ENCODE measurements around the gene B3GALT6. TPM values are rescaled to one million over a fixed set of nuclear protein-coding genes. Genes with fewer than 3 reads are reported as not detected.
A peak's percentile ranks its signal among the peaks of the same experiment; 100 is the strongest.

Gene B3GALT6
- total RNA-seq, 2 experiments from 2014 or later: 13.3 to 14.4 TPM

- ChIA-PET CTCF (interaction anchor here (1.1 kb wide), 1 partner anchor 44 kb away, joined by 3 read pairs; no protein-coding TSS in a partner anchor), POLR2A (interaction anchor here (1.2 kb wide), 1 partner anchor 113 kb away, joined by 3 read pairs; no protein-coding TSS in a partner anchor)
- H3K27ac Mint-ChIP-seq: no peak overlapping the region
- DNase-seq: no peak
- no peaks in the 10 kb centered on the region for H3K9me3 Mint-ChIP-seq
- H3K4me3 Mint-ChIP-seq: peak overlapping the region; percentile 63
- H3K27me3 Mint-ChIP-seq: no peaks in the 10 kb centered on the region
- peaks cover 26% of the 10 kb centered on the region for H3K36me3 Mint-ChIP-seq (ENCODE audit: low read depth)
- peaks cover 36% of the 10 kb centered on the region for H3K4me1 Mint-ChIP-seq
Observed at GRCh38 chr1:1274931-1275431, 42.9 kb downstream of the B3GALT6 start.

- Mint-ChIP-seq H3K4me3 (peak overlapping the region; percentile 20), H3K36me3 (ENCODE audit: low read depth) (peaks cover 17% of the 10 kb centered on the region), H3K27me3 (no peaks in the 10 kb centered on the region), H3K27ac (no peak overlapping the region), H3K9me3 (no peaks in the 10 kb centered on the region), H3K4me1 (peaks cover 27% of the 10 kb centered on the region)
- DNase-seq: no peak
- ChIA-PET CTCF (interaction anchor here (1.1 kb wide), 1 partner anchor 45 kb away, joined by 3 read pairs; no protein-coding TSS in a partner anchor), POLR2A (no interaction called here)
Observed at GRCh38 chr1:1275836-1276235, 43.8 kb downstream of the B3GALT6 start.

GRCh38 chr1:1278620-1279019 is 46.6 kb downstream of the B3GALT6 start:
- POLR2A ChIA-PET: no interaction called here
- H3K27ac Mint-ChIP-seq: no peak overlapping the region
- no peaks in the 10 kb centered on the region for H3K27me3 Mint-ChIP-seq
- H3K4me1 Mint-ChIP-seq: peaks cover 8% of the 10 kb centered on the region
- H3K4me3 Mint-ChIP-seq: no peak overlapping the region
- no peaks in the 10 kb centered on the region for H3K36me3 Mint-ChIP-seq (ENCODE audit: low read depth)
- CTCF ChIA-PET: interaction anchor here (0.7 to 1.1 kb wide), 2 partner anchors 13 to 17 kb away, joined by 3 to 6 read pairs; no protein-coding TSS in a partner anchor
- no peak for DNase-seq
- H3K9me3 Mint-ChIP-seq: no peaks in the 10 kb centered on the region

GRCh38 chr1:1279028-1279427 is 47.0 kb downstream of the B3GALT6 start:
- H3K9me3 Mint-ChIP-seq: no peaks in the 10 kb centered on the region
- no peak overlapping the region for H3K27ac Mint-ChIP-seq
- peaks cover 8% of the 10 kb centered on the region for H3K4me1 Mint-ChIP-seq
- no peak for DNase-seq
- POLR2A ChIA-PET: no interaction called here
- H3K4me3 Mint-ChIP-seq: no peak overlapping the region
- no peaks in the 10 kb centered on the region for H3K36me3 Mint-ChIP-seq (ENCODE audit: low read depth)
- H3K27me3 Mint-ChIP-seq: no peaks in the 10 kb centered on the region
- CTCF ChIA-PET: interaction anchor here (0.7 to 1.1 kb wide), 2 partner anchors 13 to 17 kb away, joined by 3 to 6 read pairs; no protein-coding TSS in a partner anchor

GRCh38 chr1:1280782-1281481 is 48.9 kb downstream of the B3GALT6 start:
- no peaks in the 10 kb centered on the region for H3K9me3 Mint-ChIP-seq
- H3K27ac Mint-ChIP-seq: no peak overlapping the region
- ChIA-PET CTCF (no interaction called here), POLR2A (no interaction called here)
- no peaks in the 10 kb centered on the region for H3K27me3 Mint-ChIP-seq
- H3K4me1 Mint-ChIP-seq: peaks cover 3% of the 10 kb centered on the region
- H3K4me3 Mint-ChIP-seq: no peak overlapping the region
- H3K36me3 Mint-ChIP-seq (ENCODE audit: low read depth): no peaks in the 10 kb centered on the region
- DNase-seq: no peak

- no peaks in the 10 kb centered on the region for H3K9me3 Mint-ChIP-seq
- DNase-seq: no peak
- H3K27ac Mint-ChIP-seq: no peak overlapping the region
- ChIA-PET CTCF (interaction anchor here (1.0 kb wide), 1 partner anchor 10 kb away, joined by 4 read pairs; no protein-coding TSS in a partner anchor), POLR2A (interaction anchor here (0.7 kb wide), 1 partner anchor 117 kb away, joined by 3 read pairs; the partner anchor contains the start of gene CCNL2)
- no peak overlapping the region for H3K4me3 Mint-ChIP-seq
- peaks cover 3% of the 10 kb centered on the region for H3K4me1 Mint-ChIP-seq
- no peaks in the 10 kb centered on the region for H3K36me3 Mint-ChIP-seq (ENCODE audit: low read depth)
- no peaks in the 10 kb centered on the region for H3K27me3 Mint-ChIP-seq
Observed at GRCh38 chr1:1281533-1282321, 49.7 kb downstream of the B3GALT6 start.

GRCh38 chr1:1282998-1283397 is 51.0 kb downstream of the B3GALT6 start:
- Mint-ChIP-seq H3K4me3 (no peak overlapping the region), H3K4me1 (peaks cover 3% of the 10 kb centered on the region), H3K36me3 (ENCODE audit: low read depth) (no peaks in the 10 kb centered on the region), H3K27ac (no peak overlapping the region), H3K27me3 (no peaks in the 10 kb centered on the region), H3K9me3 (no peaks in the 10 kb centered on the region)
- ChIA-PET POLR2A (interaction anchor here (1.3 to 1.4 kb wide), 2 partner anchors 9 kb away, joined by 3 read pairs; partner anchors contain the start of gene UBE2J2), CTCF (no interaction called here)
- DNase-seq: no peak

GRCh38 chr1:1283821-1284220 is 51.8 kb downstream of the B3GALT6 start:
- peaks cover 3% of the 10 kb centered on the region for H3K4me1 Mint-ChIP-seq
- no peaks in the 10 kb centered on the region for H3K27me3 Mint-ChIP-seq
- DNase-seq: no peak
- no peaks in the 10 kb centered on the region for H3K9me3 Mint-ChIP-seq
- POLR2A ChIA-PET: interaction anchor here (1.4 kb wide), 1 partner anchor 8 kb away, joined by 3 read pairs; no protein-coding TSS in a partner anchor
- H3K27ac Mint-ChIP-seq: no peak overlapping the region
- CTCF ChIA-PET: no interaction called here
- H3K4me3 Mint-ChIP-seq: no peak overlapping the region
- H3K36me3 Mint-ChIP-seq (ENCODE audit: low read depth): no peaks in the 10 kb centered on the region

Other genes starting within 250 kb of the B3GALT6 start
- gene HES4, start 232.1 kb upstream of the B3GALT6 start, total RNA-seq: under 1 TPM in 1 of 2 experiments, not detected in 1; 0.23 TPM
- 100 to 1,000 TPM; 593 to 623 TPM for gene ISG15, start 218.7 kb upstream of the B3GALT6 start, total RNA-seq
- 10 to 100 TPM; 18.3 to 22.8 TPM for gene AGRN, start 212.1 kb upstream of the B3GALT6 start, total RNA-seq
- not detected for gene RNF223, start 157.9 kb upstream of the B3GALT6 start, total RNA-seq
- 10 to 100 TPM; 18.6 to 19.9 TPM for gene C1orf159, start 116.1 kb upstream of the B3GALT6 start, total RNA-seq
- not detected for gene TTLL10, start 58.4 kb upstream of the B3GALT6 start, total RNA-seq
- 100 to 1,000 TPM; 115 to 116 TPM for gene TNFRSF18, start 25.6 kb upstream of the B3GALT6 start, total RNA-seq
- 100 to 1,000 TPM; 237 to 243 TPM for gene TNFRSF4, start 18.1 kb upstream of the B3GALT6 start, total RNA-seq
- gene SDF4, start 236 bp upstream of the B3GALT6 start, total RNA-seq: 100 to 1,000 TPM; 181 TPM
- 1 to 10 TPM; 2.0 to 4.2 TPM for gene C1QTNF12, start 14.5 kb downstream of the B3GALT6 start, total RNA-seq
- 10 to 100 TPM; 62.4 to 63.5 TPM for gene UBE2J2, start 41.6 kb downstream of the B3GALT6 start, total RNA-seq
- 1 to 10 TPM; 3.9 to 4.4 TPM for gene SCNN1D, start 48.2 kb downstream of the B3GALT6 start, total RNA-seq
- 10 to 100 TPM; 64.4 to 72.3 TPM for gene ACAP3, start 75.7 kb downstream of the B3GALT6 start, total RNA-seq
- 10 to 100 TPM; 17.9 to 20.0 TPM for gene PUSL1, start 76.4 kb downstream of the B3GALT6 start, total RNA-seq
- gene INTS11, start 92.4 kb downstream of the B3GALT6 start, total RNA-seq: 100 to 1,000 TPM; 109 to 111 TPM
- gene CPTP, start 92.6 kb downstream of the B3GALT6 start, total RNA-seq: 10 to 100 TPM; 19.8 to 21.9 TPM
- gene TAS1R3, start 99.0 kb downstream of the B3GALT6 start, total RNA-seq: under 1 TPM; 0.75 to 0.78 TPM
- gene DVL1, start 117.2 kb downstream of the B3GALT6 start, total RNA-seq: 10 to 100 TPM; 36.0 to 37.8 TPM
- under 1 TPM; 0.18 to 0.23 TPM for gene MXRA8, start 126.3 kb downstream of the B3GALT6 start, total RNA-seq
- gene AURKAIP1, start 143.0 kb downstream of the B3GALT6 start, total RNA-seq: 100 to 1,000 TPM; 121 to 122 TPM
- 100 to 1,000 TPM; 104 TPM for gene CCNL2, start 167.1 kb downstream of the B3GALT6 start, total RNA-seq
- 10 to 100 TPM; 82.8 to 87.3 TPM for gene MRPL20, start 175.1 kb downstream of the B3GALT6 start, total RNA-seq
- not detected for gene ANKRD65, start 189.0 kb downstream of the B3GALT6 start, total RNA-seq
- under 1 TPM; 0.33 to 0.45 TPM for gene VWA1, start 203.5 kb downstream of the B3GALT6 start, total RNA-seq
- 1 to 10 TPM in 1 of 2 experiments, under 1 TPM in 1; 0.98 to 1.4 TPM for gene ATAD3C, start 217.5 kb downstream of the B3GALT6 start, total RNA-seq
- gene ATAD3B, start 239.5 kb downstream of the B3GALT6 start, total RNA-seq: 10 to 100 TPM; 25.5 to 26.9 TPM

All from activated CD4-positive, alpha-beta memory T cell treated with anti-CD3 and anti-CD28 coated beads, Interleukin-2, amount 10 ng/mL, durations not matched to agents 7 days and 5 days (primary cell).